ENCODE data around the gene RICTOR. TPM values are rescaled to one million over a fixed set of nuclear protein-coding genes. Genes with fewer than 3 reads are reported as not detected.

Gene RICTOR
- total RNA-seq, 1 experiment from 2014 or later, result 22.4 TPM

DNA sequence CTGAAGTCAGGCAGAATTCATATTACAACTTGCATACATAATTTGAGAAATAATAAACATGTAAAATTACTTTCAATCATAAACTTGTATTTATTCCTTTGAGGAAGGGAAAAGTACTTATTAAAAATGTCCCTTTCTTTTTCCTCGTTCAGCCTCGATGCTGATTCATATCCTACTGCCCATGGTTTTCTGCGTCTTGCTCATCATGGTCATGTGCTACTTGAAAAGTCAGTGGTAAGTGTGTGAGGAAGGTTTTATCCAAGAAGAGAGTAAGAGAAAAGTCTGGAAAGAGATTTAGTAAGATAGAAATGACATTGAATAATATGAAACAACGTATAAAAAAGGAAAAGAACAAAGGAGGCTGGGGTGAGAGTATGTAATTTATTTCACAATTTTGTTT, 142.5 kb downstream of the RICTOR start (continued):
- TF ChIP-seq, protein P1, sequence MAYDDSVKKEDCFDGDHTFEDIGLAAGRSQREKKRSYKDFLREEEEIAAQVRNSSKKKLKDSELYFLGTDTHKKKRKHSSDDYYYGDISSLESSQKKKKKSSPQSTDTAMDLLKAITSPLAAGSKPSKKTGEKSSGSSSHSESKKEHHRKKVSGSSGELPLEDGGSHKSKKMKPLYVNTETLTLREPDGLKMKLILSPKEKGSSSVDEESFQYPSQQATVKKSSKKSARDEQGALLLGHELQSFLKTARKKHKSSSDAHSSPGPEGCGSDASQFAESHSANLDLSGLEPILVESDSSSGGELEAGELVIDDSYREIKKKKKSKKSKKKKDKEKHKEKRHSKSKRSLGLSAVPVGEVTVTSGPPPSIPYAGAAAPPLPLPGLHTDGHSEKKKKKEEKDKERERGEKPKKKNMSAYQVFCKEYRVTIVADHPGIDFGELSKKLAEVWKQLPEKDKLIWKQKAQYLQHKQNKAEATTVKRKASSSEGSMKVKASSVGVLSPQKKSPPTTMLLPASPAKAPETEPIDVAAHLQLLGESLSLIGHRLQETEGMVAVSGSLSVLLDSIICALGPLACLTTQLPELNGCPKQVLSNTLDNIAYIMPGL (CRISPR knock-in tag; IDR thresholded peaks at IDR 0.05), result no peak

GRCh38 chr5:38929838-38930237, 144.4 kb downstream of the RICTOR start:
- peaks cover 22% of the 10 kb centered on the region for H3K9me3 Mint-ChIP-seq
- CTCF ChIA-PET, result no interaction called here
- H3K27ac Mint-ChIP-seq, result no peak overlapping the region
- H3K4me1 Mint-ChIP-seq, result peaks cover 20% of the 10 kb centered on the region
- no peak for DNase-seq (ENCODE audit: low spot score)
- TF ChIP-seq, protein P1 (CRISPR knock-in tag; IDR thresholded peaks at IDR 0.05), result no peak
- TF ChIP-seq TEAD4 (CRISPR knock-in tag; IDR thresholded peaks at IDR 0.05) (no peak), TCF7 (CRISPR knock-in tag; IDR thresholded peaks at IDR 0.05; ENCODE audit: low read depth) (no peak), FOXK1 (CRISPR knock-in tag; IDR thresholded peaks at IDR 0.05) (no peak), ZNF317 (CRISPR knock-in tag; IDR thresholded peaks at IDR 0.05; ENCODE audit: borderline replicate concordance, low read depth) (no peak), ZSCAN18 (CRISPR knock-in tag; IDR thresholded peaks at IDR 0.05) (no peak), ESRRA (CRISPR knock-in tag; IDR thresholded peaks at IDR 0.05; ENCODE audit: borderline replicate concordance) (no peak)
- H3K36me3 Mint-ChIP-seq, result peaks cover 7% of the 10 kb centered on the region
- POLR2A ChIA-PET, result no interaction called here
- no peak for ATAC-seq
- no peaks in the 10 kb centered on the region for H3K27me3 Mint-ChIP-seq (ENCODE audit: low read depth)
- H3K4me3 Mint-ChIP-seq, result no peak overlapping the region

DNA sequence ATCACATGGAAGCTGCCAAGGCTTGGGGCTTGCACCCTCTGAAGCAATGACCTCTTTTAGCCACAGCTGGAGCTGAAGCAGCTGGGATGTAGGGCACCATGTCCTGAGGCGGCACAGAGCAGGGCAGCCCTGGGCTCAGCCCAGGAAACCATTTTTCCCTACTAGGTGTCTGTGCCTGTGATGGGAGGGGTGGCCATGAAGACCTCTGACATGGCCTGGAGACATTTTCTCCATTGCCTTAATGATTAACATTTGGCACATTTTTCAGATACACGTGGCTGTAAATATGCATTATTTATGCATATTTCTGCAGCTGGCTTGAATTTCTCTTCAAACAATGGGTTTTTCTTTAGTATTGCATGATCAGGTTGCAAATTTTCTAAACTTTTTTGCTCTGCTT, 146.7 kb downstream of the RICTOR start:
- CTCF ChIA-PET, result no interaction called here
- DNase-seq (ENCODE audit: low spot score), result no peak
- no peaks in the 10 kb centered on the region for H3K27me3 Mint-ChIP-seq (ENCODE audit: low read depth)
- peaks cover 22% of the 10 kb centered on the region for H3K9me3 Mint-ChIP-seq
- POLR2A ChIA-PET, result no interaction called here
- no peak overlapping the region for H3K4me3 Mint-ChIP-seq
- no peak for ATAC-seq
- peaks cover 22% of the 10 kb centered on the region for H3K4me1 Mint-ChIP-seq
- peaks cover 7% of the 10 kb centered on the region for H3K36me3 Mint-ChIP-seq
- H3K27ac Mint-ChIP-seq, result no peak overlapping the region
- TF ChIP-seq NR3C1 (CRISPR knock-in tag; conservative IDR thresholded peaks at IDR 0.05; ENCODE audit: low read depth) (no peak), EMX1 (CRISPR knock-in tag; IDR thresholded peaks at IDR 0.05) (no peak), ZBTB21 (CRISPR knock-in tag; IDR thresholded peaks at IDR 0.05; ENCODE audit: borderline replicate concordance) (no peak), ZNF317 (CRISPR knock-in tag; IDR thresholded peaks at IDR 0.05; ENCODE audit: borderline replicate concordance, low read depth) (no peak), GTF2I (CRISPR knock-in tag; conservative IDR thresholded peaks at IDR 0.05) (no peak), SMAD4 (CRISPR knock-in tag; IDR thresholded peaks at IDR 0.05) (no peak), RELA (CRISPR knock-in tag; IDR thresholded peaks at IDR 0.05; ENCODE audit: borderline replicate concordance) (no peak)
- TF ChIP-seq, protein P2, sequence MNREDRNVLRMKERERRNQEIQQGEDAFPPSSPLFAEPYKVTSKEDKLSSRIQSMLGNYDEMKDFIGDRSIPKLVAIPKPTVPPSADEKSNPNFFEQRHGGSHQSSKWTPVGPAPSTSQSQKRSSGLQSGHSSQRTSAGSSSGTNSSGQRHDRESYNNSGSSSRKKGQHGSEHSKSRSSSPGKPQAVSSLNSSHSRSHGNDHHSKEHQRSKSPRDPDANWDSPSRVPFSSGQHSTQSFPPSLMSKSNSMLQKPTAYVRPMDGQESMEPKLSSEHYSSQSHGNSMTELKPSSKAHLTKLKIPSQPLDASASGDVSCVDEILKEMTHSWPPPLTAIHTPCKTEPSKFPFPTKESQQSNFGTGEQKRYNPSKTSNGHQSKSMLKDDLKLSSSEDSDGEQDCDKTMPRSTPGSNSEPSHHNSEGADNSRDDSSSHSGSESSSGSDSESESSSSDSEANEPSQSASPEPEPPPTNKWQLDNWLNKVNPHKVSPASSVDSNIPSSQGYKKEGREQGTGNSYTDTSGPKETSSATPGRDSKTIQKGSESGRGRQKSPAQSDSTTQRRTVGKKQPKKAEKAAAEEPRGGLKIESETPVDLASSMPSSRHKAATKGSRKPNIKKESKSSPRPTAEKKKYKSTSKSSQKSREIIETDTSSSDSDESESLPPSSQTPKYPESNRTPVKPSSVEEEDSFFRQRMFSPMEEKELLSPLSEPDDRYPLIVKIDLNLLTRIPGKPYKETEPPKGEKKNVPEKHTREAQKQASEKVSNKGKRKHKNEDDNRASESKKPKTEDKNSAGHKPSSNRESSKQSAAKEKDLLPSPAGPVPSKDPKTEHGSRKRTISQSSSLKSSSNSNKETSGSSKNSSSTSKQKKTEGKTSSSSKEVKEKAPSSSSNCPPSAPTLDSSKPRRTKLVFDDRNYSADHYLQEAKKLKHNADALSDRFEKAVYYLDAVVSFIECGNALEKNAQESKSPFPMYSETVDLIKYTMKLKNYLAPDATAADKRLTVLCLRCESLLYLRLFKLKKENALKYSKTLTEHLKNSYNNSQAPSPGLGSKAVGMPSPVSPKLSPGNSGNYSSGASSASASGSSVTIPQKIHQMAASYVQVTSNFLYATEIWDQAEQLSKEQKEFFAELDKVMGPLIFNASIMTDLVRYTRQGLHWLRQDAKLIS (CRISPR knock-in tag; IDR thresholded peaks at IDR 0.05; ENCODE audit: borderline replicate concordance), result no peak
- TF ChIP-seq, protein P3, sequence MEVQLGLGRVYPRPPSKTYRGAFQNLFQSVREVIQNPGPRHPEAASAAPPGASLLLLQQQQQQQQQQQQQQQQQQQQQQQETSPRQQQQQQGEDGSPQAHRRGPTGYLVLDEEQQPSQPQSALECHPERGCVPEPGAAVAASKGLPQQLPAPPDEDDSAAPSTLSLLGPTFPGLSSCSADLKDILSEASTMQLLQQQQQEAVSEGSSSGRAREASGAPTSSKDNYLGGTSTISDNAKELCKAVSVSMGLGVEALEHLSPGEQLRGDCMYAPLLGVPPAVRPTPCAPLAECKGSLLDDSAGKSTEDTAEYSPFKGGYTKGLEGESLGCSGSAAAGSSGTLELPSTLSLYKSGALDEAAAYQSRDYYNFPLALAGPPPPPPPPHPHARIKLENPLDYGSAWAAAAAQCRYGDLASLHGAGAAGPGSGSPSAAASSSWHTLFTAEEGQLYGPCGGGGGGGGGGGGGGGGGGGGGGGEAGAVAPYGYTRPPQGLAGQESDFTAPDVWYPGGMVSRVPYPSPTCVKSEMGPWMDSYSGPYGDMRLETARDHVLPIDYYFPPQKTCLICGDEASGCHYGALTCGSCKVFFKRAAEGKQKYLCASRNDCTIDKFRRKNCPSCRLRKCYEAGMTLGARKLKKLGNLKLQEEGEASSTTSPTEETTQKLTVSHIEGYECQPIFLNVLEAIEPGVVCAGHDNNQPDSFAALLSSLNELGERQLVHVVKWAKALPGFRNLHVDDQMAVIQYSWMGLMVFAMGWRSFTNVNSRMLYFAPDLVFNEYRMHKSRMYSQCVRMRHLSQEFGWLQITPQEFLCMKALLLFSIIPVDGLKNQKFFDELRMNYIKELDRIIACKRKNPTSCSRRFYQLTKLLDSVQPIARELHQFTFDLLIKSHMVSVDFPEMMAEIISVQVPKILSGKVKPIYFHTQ (CRISPR knock-in tag; IDR thresholded peaks at IDR 0.05), result no peak
- TF ChIP-seq, protein P4, sequence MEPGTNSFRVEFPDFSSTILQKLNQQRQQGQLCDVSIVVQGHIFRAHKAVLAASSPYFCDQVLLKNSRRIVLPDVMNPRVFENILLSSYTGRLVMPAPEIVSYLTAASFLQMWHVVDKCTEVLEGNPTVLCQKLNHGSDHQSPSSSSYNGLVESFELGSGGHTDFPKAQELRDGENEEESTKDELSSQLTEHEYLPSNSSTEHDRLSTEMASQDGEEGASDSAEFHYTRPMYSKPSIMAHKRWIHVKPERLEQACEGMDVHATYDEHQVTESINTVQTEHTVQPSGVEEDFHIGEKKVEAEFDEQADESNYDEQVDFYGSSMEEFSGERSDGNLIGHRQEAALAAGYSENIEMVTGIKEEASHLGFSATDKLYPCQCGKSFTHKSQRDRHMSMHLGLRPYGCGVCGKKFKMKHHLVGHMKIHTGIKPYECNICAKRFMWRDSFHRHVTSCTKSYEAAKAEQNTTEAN (CRISPR knock-in tag; IDR thresholded peaks at IDR 0.05), result no peak
- TF ChIP-seq, protein P5, sequence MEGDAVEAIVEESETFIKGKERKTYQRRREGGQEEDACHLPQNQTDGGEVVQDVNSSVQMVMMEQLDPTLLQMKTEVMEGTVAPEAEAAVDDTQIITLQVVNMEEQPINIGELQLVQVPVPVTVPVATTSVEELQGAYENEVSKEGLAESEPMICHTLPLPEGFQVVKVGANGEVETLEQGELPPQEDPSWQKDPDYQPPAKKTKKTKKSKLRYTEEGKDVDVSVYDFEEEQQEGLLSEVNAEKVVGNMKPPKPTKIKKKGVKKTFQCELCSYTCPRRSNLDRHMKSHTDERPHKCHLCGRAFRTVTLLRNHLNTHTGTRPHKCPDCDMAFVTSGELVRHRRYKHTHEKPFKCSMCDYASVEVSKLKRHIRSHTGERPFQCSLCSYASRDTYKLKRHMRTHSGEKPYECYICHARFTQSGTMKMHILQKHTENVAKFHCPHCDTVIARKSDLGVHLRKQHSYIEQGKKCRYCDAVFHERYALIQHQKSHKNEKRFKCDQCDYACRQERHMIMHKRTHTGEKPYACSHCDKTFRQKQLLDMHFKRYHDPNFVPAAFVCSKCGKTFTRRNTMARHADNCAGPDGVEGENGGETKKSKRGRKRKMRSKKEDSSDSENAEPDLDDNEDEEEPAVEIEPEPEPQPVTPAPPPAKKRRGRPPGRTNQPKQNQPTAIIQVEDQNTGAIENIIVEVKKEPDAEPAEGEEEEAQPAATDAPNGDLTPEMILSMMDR (IDR thresholded peaks at IDR 0.05), result no peak
